RWPE1 (cell line): ENCODE data around the gene GPR183.

ENCODE experiments used
- CTCF ChIA-PET: fragments of 350-600 bp; sonication (Branson Sonifier 250); formaldehyde crosslinking; extraction: SDS; loops from one replicate; lab custom pipeline; 2021; lab: Yijun Ruan, JAX
- POLR2A ChIA-PET: fragments of 400-600 bp; formaldehyde crosslinking; extraction: SDS; loops from one replicate; lab custom pipeline; 2020; ENCODE audit warnings: antibody characterized with exemption; ENCODE audit not compliant: low non-redundant PET; lab: Yijun Ruan, JAX
- DNase-seq: peaks from one replicate; pipeline ENCODE4 v3.0.0; 2012; ENCODE audit warnings: low spot score
- H3K27ac ChIP-seq: fragments of 450-650 bp; 2 replicates; pipeline ENCODE4 v1.5.1; 2017
- CTCF ChIP-seq: fragments of 450-650 bp; conservative IDR thresholded peaks from 2 replicates; pipeline ENCODE4 v1.5.1; 2017; ENCODE audit warnings: low read depth, mild to moderate bottlenecking

GPR183 gene

GRCh38 chr13:99331881-99332293 is 24.7 kb upstream of the GPR183 start:
- POLR2A ChIA-PET: no interaction called here
- CTCF ChIA-PET: no interaction called here
- H3K27ac ChIP-seq: no peak overlapping the region
- DNase-seq: no peak
- TF ChIP-seq CTCF: no peak

- DNase-seq: no peak
- no peak overlapping the region for H3K27ac ChIP-seq
- POLR2A ChIA-PET: no interaction called here
- no peak for TF ChIP-seq CTCF
- CTCF ChIA-PET: no interaction called here
These were observed 23.7 kb upstream of the GPR183 start for GRCh38 chr13:99330942-99331341.

GRCh38 chr13:99329477-99329876 is 22.3 kb upstream of the GPR183 start:
- no peak for DNase-seq
- no peak overlapping the region for H3K27ac ChIP-seq
- no peak for TF ChIP-seq CTCF
- POLR2A ChIA-PET: no interaction called here
- CTCF ChIA-PET: no interaction called here

- no peak overlapping the region for H3K27ac ChIP-seq
- TF ChIP-seq CTCF: no peak
- CTCF ChIA-PET: no interaction called here
- POLR2A ChIA-PET: no interaction called here
- DNase-seq: no peak
These were observed 20.6 kb upstream of the GPR183 start for GRCh38 chr13:99327761-99328160.

- no peak overlapping the region for H3K27ac ChIP-seq
- no peak for DNase-seq
- POLR2A ChIA-PET: no interaction called here
- no peak for TF ChIP-seq CTCF
- CTCF ChIA-PET: no interaction called here
These were observed 19.9 kb upstream of the GPR183 start for GRCh38 chr13:99327126-99327525.

GRCh38 chr13:99326012-99326411 is 18.8 kb upstream of the GPR183 start:
- CTCF ChIA-PET: no interaction called here
- no peak for TF ChIP-seq CTCF
- H3K27ac ChIP-seq: no peak overlapping the region
- no peak for DNase-seq
- POLR2A ChIA-PET: no interaction called here

GRCh38 chr13:99323488-99323887 is 16.3 kb upstream of the GPR183 start:
- POLR2A ChIA-PET: no interaction called here
- CTCF ChIA-PET: no interaction called here
- TF ChIP-seq CTCF: no peak
- DNase-seq: no peak
- H3K27ac ChIP-seq: no peak overlapping the region
